ENCODE measurements around the gene ABCB1. TPM values are rescaled to one million over a fixed set of nuclear protein-coding genes. Genes with fewer than 3 reads are reported as not detected.
A peak's percentile ranks its signal among the peaks of the same experiment; 100 is the strongest.

ABCB1 gene
- total and polyA plus RNA-seq, 2 of the 13 experiments (the other 11 are each of a cell fraction or from before 2014, with no cell fraction given) = 42.8 to 52.6 TPM

DNA sequence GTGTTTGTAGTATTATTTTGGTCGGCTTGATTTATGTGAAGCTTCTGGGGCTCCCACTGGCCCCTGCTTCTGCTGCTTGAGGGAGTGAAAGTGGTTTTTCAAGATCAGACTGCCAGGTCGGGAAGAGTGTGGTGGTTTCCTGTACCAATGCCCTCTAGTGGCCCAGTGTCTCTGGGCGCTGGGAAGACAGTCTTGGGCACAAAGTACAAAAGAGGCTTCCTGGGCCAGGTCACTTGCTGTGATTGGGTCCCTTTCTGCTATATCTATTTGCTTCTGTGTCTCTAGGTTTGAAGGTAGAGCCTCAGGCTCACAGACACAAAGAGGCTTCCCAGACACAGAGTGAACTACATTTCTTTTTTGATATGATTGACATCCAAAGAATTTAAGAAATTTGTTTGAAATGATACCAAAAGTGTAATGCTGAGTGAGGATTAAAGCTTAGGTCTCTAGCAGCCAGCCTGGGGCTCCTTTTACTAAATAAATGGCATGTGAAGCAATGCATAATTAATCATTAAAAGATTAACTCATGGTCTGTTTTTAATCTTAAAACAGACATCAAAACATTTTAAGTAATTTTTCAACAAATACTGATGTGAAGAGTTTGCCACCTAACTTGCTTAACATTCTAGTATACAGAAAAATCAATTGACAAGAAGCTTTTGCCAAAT is 36.3 kb downstream of the ABCB1 start (continued):
- TF ChIP-seq ZNF275 (CRISPR knock-in tag; IDR thresholded peaks at IDR 0.05; ENCODE audit: borderline replicate concordance) (no peak), PHF20 (CRISPR knock-in tag; IDR thresholded peaks at IDR 0.05) (no peak), SOX13 (IDR thresholded peaks at IDR 0.05) (no peak), SOX13 (CRISPR knock-in tag; conservative IDR thresholded peaks at IDR 0.05 in 1 of 2, IDR thresholded peaks at IDR 0.05 in 1 of 2) (peak in 1 of 2 experiments; percentile 29; a peak in 1 of 4 replicates), REPIN1 (CRISPR knock-in tag; IDR thresholded peaks at IDR 0.05; ENCODE audit: borderline replicate concordance, low read depth) (no peak), MTF2 (CRISPR knock-in tag; IDR thresholded peaks at IDR 0.05; ENCODE audit: borderline replicate concordance) (no peak), STAG1 (CRISPR knock-in tag; IDR thresholded peaks at IDR 0.05) (peak; percentile 58), ZNF691 (CRISPR knock-in tag; IDR thresholded peaks at IDR 0.05; ENCODE audit: borderline replicate concordance, low read depth) (no peak), ZNF251 (CRISPR knock-in tag; IDR thresholded peaks at IDR 0.05) (no peak), TARDBP (CRISPR knock-in tag; IDR thresholded peaks at IDR 0.05) (no peak), DMAP1 (CRISPR knock-in tag; IDR thresholded peaks at IDR 0.05) (no peak), SAP130 (CRISPR knock-in tag; IDR thresholded peaks at IDR 0.05; ENCODE audit: low read depth) (peak; percentile 38; the same call in 1 of the 2 replicates), CENPBD1 (CRISPR knock-in tag; IDR thresholded peaks at IDR 0.05; ENCODE audit: borderline replicate concordance, low read depth) (no peak), CCAR2 (optimal IDR thresholded peaks at IDR 0.05; ENCODE audit: low read depth, low read length) (no peak), NFIB (CRISPR knock-in tag; IDR thresholded peaks at IDR 0.05; ENCODE audit: borderline replicate concordance) (no peak), ZNF7 (CRISPR knock-in tag; IDR thresholded peaks at IDR 0.05) (no peak), RELA (CRISPR knock-in tag; IDR thresholded peaks at IDR 0.05) (no peak)
- TF ChIP-seq, protein P1, sequence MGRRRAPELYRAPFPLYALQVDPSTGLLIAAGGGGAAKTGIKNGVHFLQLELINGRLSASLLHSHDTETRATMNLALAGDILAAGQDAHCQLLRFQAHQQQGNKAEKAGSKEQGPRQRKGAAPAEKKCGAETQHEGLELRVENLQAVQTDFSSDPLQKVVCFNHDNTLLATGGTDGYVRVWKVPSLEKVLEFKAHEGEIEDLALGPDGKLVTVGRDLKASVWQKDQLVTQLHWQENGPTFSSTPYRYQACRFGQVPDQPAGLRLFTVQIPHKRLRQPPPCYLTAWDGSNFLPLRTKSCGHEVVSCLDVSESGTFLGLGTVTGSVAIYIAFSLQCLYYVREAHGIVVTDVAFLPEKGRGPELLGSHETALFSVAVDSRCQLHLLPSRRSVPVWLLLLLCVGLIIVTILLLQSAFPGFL (CRISPR knock-in tag; IDR thresholded peaks at IDR 0.05) = no peak
- TF ChIP-seq, protein P2, sequence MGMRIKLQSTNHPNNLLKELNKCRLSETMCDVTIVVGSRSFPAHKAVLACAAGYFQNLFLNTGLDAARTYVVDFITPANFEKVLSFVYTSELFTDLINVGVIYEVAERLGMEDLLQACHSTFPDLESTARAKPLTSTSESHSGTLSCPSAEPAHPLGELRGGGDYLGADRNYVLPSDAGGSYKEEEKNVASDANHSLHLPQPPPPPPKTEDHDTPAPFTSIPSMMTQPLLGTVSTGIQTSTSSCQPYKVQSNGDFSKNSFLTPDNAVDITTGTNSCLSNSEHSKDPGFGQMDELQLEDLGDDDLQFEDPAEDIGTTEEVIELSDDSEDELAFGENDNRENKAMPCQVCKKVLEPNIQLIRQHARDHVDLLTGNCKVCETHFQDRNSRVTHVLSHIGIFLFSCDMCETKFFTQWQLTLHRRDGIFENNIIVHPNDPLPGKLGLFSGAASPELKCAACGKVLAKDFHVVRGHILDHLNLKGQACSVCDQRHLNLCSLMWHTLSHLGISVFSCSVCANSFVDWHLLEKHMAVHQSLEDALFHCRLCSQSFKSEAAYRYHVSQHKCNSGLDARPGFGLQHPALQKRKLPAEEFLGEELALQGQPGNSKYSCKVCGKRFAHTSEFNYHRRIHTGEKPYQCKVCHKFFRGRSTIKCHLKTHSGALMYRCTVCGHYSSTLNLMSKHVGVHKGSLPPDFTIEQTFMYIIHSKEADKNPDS (CRISPR knock-in tag; IDR thresholded peaks at IDR 0.05) = no peak
- TF ChIP-seq, protein P3, sequence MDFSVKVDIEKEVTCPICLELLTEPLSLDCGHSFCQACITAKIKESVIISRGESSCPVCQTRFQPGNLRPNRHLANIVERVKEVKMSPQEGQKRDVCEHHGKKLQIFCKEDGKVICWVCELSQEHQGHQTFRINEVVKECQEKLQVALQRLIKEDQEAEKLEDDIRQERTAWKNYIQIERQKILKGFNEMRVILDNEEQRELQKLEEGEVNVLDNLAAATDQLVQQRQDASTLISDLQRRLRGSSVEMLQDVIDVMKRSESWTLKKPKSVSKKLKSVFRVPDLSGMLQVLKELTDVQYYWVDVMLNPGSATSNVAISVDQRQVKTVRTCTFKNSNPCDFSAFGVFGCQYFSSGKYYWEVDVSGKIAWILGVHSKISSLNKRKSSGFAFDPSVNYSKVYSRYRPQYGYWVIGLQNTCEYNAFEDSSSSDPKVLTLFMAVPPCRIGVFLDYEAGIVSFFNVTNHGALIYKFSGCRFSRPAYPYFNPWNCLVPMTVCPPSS (IDR thresholded peaks at IDR 0.05) = no peak
- TF ChIP-seq, protein P4, sequence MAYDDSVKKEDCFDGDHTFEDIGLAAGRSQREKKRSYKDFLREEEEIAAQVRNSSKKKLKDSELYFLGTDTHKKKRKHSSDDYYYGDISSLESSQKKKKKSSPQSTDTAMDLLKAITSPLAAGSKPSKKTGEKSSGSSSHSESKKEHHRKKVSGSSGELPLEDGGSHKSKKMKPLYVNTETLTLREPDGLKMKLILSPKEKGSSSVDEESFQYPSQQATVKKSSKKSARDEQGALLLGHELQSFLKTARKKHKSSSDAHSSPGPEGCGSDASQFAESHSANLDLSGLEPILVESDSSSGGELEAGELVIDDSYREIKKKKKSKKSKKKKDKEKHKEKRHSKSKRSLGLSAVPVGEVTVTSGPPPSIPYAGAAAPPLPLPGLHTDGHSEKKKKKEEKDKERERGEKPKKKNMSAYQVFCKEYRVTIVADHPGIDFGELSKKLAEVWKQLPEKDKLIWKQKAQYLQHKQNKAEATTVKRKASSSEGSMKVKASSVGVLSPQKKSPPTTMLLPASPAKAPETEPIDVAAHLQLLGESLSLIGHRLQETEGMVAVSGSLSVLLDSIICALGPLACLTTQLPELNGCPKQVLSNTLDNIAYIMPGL (CRISPR knock-in tag; IDR thresholded peaks at IDR 0.05; ENCODE audit: borderline replicate concordance in 1 of 2, low read depth in 1 of 2) = peak; percentile 34 to 37; a peak in 1 of 4 replicates
